Breast epithelium (tissue), 4 donors: ENCODE measurements around the gene USP32. TPM values are rescaled to one million over a fixed set of nuclear protein-coding genes. Genes with fewer than 3 reads are reported as not detected.
A peak's percentile ranks its signal among the peaks of the same experiment; 100 is the strongest.

Experiments used
- DNase-seq, 2 donors: peaks; one replicate each; pipeline ENCODE4 v3.0.0-alpha.2; 2019; ENCODE audit warnings: low spot score in 2 of 2
- H3K27ac ChIP-seq, 2 donors: fragments of 200-600 bp; sonication (generic) in 1 of 2; one replicate each; pipeline ENCODE4 v1.5.1; 2016 to 2019; ENCODE audit warnings: mild to moderate bottlenecking in 1 of 2
- H3K27me3 ChIP-seq, 2 donors: fragments of 200-600 bp; sonication (generic) in 1 of 2; one replicate each; pipeline versions ENCODE4 v1.5.1 to v1.6.0; 2017 to 2019; ENCODE audit warnings: control low read depth in 1 of 2, mild to moderate bottlenecking in 1 of 2
- H3K36me3 ChIP-seq: fragments of 200-600 bp; one replicate; pipeline ENCODE4 v1.5.1; 2019
- H3K4me1 ChIP-seq, 2 donors: fragments of 200-600 bp; sonication (generic); one replicate each; pipeline ENCODE4 v1.5.1; 2016 to 2019; ENCODE audit warnings: control low read depth in 1 of 2
- H3K4me3 ChIP-seq, 3 donors: fragments of 200-600 bp; sonication (generic); 1 replicate in 2 of 3; 2 replicates in 1 of 3; pipeline ENCODE4 v1.5.1; 2016 to 2019; ENCODE audit warnings: mild to moderate bottlenecking in 3 of 3, moderate library complexity in 2 of 3
- H3K9me3 ChIP-seq, 2 donors: fragments of 200-600 bp; sonication (generic) in 1 of 2; one replicate each; pipeline ENCODE4 v1.5.1; 2016 to 2019; ENCODE audit warnings: control low read depth in 1 of 2
- POLR2A ChIP-seq: fragments of 450-650 bp; IDR thresholded peaks from one replicate; pipeline ENCODE4 v1.6.1; 2016; ENCODE audit warnings: antibody characterized with exemption, mild to moderate bottlenecking, moderate library complexity
- POLR2AphosphoS5 ChIP-seq, 3 donors: sonication (generic); formaldehyde crosslinking; IDR thresholded peaks; one replicate each; pipeline ENCODE4 v1.6.1; 2017; ENCODE audit warnings: antibody characterized with exemption in 3 of 3
- intact Hi-C: fragments of 100-400 bp; cut with DNase I; formaldehyde crosslinking; loops from one replicate; pipeline ENCODE4 v1.15.1; 2023; ENCODE audit warnings: low total_unique reads
- total RNA-seq, 3 donors: library from RNA; depleted of rRNA; stranded (reverse); fragments of >200 nt; gene quantifications; one replicate each; pipeline ENCODE4 v1.1.0, GENCODE V29; 2016
- TF ChIP-seq, protein P1 (sequence below), 3 donors: fragments of 450-650 bp; IDR thresholded peaks; one replicate each; pipeline ENCODE4 v1.5.1; 2016 to 2017; ENCODE audit warnings: antibody characterized with exemption in 3 of 3, mild to moderate bottlenecking in 3 of 3, moderate library complexity in 3 of 3

USP32 gene
- total RNA-seq, 3 donors from 2014 or later = 66.2 to 95.1 (median 69.1) TPM

DNA sequence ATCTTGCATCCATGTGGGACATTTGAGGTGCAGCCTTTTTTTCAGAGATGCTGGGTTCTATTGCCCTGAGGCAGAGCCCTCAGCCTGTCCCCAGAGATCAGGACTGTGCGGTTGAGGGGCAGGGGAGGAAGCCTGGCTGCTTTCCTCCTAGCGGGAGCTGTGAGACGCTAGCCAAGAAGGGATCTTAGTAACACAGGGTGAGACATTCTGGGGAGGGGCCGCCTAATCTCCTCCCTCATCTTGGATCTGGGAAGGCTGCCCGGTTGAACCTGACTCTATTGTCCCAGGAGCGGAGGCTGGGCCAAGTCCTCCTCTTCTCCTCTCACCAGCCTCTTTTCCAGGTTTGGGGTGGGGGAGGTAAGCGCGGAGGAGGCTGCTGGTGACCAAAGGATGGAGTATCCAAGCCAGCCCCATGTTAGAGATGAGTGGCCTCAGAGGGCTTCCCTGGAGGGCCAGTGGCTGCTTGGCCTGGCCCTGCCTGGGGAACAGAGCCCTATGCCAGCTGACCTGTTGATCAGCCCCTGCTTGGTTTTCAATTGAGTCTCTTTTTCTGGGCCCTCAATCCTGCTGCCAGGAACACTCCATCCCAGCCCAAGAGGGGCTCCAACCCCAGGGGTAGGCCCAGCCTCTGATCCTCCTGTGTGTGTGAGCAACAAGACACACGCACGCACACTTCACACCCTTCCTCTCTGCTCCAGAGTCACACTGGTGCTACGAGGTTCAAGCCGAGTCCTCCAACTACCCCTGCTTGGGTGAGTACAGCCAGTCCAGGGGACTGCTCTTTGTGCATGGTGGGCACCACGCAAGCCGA lies 237.1 kb downstream of the USP32 start:
- TF ChIP-seq POLR2AphosphoS5 (IDR thresholded peaks at IDR 0.05) (no peak), POLR2A (no peak)
- TF ChIP-seq, protein P1, sequence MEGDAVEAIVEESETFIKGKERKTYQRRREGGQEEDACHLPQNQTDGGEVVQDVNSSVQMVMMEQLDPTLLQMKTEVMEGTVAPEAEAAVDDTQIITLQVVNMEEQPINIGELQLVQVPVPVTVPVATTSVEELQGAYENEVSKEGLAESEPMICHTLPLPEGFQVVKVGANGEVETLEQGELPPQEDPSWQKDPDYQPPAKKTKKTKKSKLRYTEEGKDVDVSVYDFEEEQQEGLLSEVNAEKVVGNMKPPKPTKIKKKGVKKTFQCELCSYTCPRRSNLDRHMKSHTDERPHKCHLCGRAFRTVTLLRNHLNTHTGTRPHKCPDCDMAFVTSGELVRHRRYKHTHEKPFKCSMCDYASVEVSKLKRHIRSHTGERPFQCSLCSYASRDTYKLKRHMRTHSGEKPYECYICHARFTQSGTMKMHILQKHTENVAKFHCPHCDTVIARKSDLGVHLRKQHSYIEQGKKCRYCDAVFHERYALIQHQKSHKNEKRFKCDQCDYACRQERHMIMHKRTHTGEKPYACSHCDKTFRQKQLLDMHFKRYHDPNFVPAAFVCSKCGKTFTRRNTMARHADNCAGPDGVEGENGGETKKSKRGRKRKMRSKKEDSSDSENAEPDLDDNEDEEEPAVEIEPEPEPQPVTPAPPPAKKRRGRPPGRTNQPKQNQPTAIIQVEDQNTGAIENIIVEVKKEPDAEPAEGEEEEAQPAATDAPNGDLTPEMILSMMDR (IDR thresholded peaks at IDR 0.05) = no peak
- Histone ChIP-seq H3K36me3 (no peaks in the 10 kb centered on the region), H3K9me3 (no peaks in the 10 kb centered on the region), H3K27ac (peak overlapping the region in 1 of 2 donors; percentile 72), H3K27me3 (peaks cover 2 to 20% of the 10 kb centered on the region in 2 donors), H3K4me1 (no peaks in the 10 kb centered on the region), H3K4me3 (peak overlapping the region in 1 of 3 donors; percentile 19)
- DNase-seq = no peak
- intact Hi-C loops = no loop called here

DNA sequence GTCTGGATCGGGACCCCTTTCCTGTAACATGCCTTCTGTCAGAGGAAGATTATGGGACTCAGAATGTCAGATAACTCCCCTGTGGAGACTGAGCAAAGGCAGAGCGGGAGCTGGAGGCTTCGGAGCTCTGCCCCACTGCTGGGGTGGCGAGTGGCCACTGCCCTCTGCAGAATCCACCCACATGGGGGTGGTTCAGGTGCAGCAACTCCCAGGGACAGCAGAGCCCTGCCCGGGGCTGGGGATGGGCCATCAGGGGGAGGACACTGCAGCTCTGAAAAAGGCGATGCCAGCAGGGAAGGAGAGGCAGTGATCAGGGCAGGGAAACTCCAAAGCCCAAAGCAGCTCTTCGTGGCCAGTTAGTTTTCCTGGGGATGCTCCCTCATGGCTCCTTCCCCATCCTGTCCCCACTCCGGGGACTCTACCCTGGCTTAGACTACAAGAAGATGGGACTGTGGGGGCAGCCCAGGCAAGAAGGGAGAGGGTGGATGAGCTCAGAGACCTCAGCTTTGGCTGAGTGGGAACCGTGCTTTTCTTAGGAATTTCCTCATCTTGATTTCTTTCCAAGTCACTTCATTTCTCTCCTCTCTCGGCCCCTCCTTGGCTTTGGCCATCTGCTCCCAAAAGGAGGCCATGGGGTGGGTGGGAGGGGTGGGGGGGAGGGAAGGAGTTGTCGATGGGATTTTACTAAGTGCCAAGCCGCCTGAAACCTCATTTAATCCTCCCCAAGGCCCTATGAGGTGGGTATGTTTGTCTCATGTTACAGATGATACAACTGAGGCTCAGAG lies 238.1 kb downstream of the USP32 start:
- Histone ChIP-seq H3K36me3 (no peaks in the 10 kb centered on the region), H3K9me3 (no peaks in the 10 kb centered on the region), H3K27ac (peak overlapping the region in 1 of 2 donors; percentile 72), H3K4me1 (no peaks in the 10 kb centered on the region), H3K4me3 (peak overlapping the region in 1 of 3 donors; percentile 19), H3K27me3 (peaks cover 7 to 30% of the 10 kb centered on the region in 2 donors)
- intact Hi-C loops = no loop called here
- TF ChIP-seq POLR2AphosphoS5 (IDR thresholded peaks at IDR 0.05) (no peak), POLR2A (no peak)
- TF ChIP-seq, protein P1 (IDR thresholded peaks at IDR 0.05) = no peak
- DNase-seq = no peak

DNA sequence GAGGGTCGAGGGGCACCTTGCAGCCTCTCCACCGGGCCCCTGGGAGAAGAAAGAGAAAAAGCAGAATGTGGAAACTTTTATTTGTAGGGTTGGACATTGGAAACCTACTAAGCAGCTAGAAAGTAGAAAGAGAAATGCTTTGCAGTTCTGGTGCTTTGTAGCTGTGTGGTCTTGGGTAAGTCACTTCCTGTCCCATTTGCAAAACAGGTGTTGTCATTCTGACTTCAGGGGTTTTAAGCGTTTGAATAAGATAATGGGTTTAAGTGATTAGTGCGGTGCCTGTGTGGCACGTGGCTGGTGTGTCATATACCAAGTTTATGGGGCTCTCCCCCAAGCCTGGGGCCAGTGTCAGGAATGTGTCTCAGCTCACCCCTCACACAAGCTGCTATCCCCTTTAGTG lies 240.6 kb downstream of the USP32 start:
- intact Hi-C loops = no loop called here
- no peaks in the 10 kb centered on the region for H3K9me3 ChIP-seq
- no peaks in the 10 kb centered on the region for H3K36me3 ChIP-seq
- H3K27ac ChIP-seq = peak overlapping the region in 1 of 2 donors; percentile 35
- peak overlapping the region in 1 of 3 donors; percentile 46 for H3K4me3 ChIP-seq
- H3K27me3 ChIP-seq = peaks cover 7 to 54% of the 10 kb centered on the region in 2 donors
- TF ChIP-seq POLR2AphosphoS5 (IDR thresholded peaks at IDR 0.05) (no peak), POLR2A (no peak)
- TF ChIP-seq, protein P1 (IDR thresholded peaks at IDR 0.05) = no peak
- DNase-seq = no peak
- H3K4me1 ChIP-seq = no peaks in the 10 kb centered on the region

DNA sequence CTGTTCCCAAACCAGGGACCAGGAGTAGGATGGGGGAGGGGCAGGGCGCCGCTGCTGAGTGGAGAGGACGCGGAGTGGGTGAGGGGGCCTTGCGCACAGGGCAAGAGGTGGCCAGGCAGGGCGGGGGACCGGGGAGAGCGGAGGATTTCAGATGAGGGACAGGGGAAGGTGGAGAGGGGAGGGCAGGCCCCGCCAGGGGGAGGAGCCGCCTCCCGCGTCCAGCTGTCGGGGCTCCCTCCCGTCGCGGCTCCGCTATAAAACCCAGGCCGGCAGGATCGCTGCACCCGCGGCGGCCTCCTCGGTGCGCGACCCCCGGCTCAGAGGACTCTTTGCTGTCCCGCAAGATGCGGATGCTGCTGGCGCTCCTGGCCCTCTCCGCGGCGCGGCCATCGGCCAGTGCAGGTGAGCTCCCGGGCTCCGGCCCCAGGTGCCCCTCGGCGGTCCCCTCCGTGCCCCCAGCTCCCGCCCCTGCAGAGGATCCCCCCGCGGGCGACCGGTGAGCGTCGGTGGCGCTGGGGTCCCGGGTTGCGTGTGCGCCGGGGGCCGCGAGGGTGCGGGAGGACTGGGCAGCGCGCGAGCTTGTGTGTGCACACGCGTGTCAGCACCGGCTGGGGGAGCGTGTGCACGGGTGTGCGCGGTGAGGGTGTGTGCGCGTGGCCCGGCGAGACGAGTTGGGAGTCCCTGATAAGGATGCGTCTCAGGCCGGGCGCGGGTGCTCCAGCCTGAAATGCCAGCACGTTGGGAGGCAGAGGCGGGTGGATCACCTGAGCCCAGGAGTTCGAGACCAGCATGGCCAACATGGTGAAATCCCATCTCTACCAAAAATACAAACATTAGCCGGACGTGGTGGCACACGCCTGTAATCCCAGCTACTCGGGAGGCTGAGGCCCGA lies 242.0 kb downstream of the USP32 start, which contains the start of gene CA4:
CA4 (plus strand) TSS at position 283 of the 892 bp plus-strand sequence; CDS start at position 345, 62 bp downstream.
- no peak within 1 kb of the TSS for H3K27ac ChIP-seq
- H3K4me1 ChIP-seq = no peaks in the 10 kb centered on the region
- TF ChIP-seq POLR2A (no peak), POLR2AphosphoS5 (IDR thresholded peaks at IDR 0.05) (no peak)
- TF ChIP-seq, protein P1 (IDR thresholded peaks at IDR 0.05) = no peak
- H3K4me3 ChIP-seq = peak within 1 kb of the TSS; percentile 31 to 66 (median 35)
- no peaks in the 10 kb centered on the region for H3K9me3 ChIP-seq
- no peaks in the 10 kb centered on the region for H3K36me3 ChIP-seq
- intact Hi-C loops = loop anchor here (5.0 kb wide), 1 partner anchor 773 kb away; no protein-coding TSS in a partner anchor
- no peak for DNase-seq
- H3K27me3 ChIP-seq = peaks cover 7 to 62% of the 10 kb centered on the region in 2 donors
